DMS 273 (cell line): Measurements from ENCODE around the gene ASB13.

Experiments used
- DNase-seq: peaks from one replicate; lab custom pipeline; 2025; ENCODE audit not compliant: unreplicated experiment; lab: John Stamatoyannopoulos, UW

The ASB13 gene

GRCh38 chr10:5648494-5649457 lies 17.6 kb downstream of the ASB13 start:
- peak; percentile 10 for DNase-seq

- no peak for DNase-seq
Measured at GRCh38 chr10:5647507-5648240, 18.7 kb downstream of the ASB13 start.

- DNase-seq = no peak
Measured at GRCh38 chr10:5645944-5646617, 20.3 kb downstream of the ASB13 start.

DNA sequence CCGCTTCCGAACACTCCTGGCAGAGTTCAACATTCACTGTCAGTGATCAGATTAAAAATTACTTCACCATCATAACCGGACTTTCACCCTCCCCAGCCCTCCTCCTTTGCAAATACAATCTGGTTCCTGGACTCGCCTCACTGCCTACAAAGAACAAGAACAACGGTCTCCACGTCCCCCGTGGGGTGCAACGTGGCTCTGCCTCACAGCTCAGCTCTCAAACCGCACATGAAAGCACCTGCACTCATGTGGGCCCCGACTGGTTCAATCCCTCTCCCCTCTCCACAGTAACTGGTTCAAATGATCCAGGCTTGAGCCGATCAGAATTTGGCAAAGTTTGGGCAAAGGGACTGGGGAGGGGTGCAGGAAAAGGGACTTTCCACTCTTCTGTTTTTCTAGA lies 21.0 kb downstream of the ASB13 start:
- DNase-seq = no peak

DNA sequence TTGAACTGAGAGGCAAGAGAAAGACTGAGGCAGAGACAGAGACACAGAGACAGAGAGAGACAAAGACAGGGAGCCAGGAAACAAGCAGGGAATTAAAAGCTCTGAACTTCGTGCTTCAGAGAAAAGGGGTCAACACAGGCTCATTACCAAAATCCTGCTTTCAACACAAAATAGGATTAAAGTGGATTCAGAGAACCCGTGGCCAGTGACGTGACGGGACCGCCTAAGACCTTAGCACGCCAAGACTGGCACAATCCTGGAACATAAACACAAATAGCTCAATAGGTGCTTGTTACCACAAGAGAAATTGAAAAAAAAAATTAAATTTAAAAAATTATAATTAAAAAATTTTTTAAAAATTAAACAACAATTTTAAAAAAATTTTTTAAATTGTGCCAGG lies 21.5 kb downstream of the ASB13 start:
- DNase-seq = no peak

- no peak for DNase-seq
Measured at GRCh38 chr10:5643346-5644067, 22.9 kb downstream of the ASB13 start.

DNA sequence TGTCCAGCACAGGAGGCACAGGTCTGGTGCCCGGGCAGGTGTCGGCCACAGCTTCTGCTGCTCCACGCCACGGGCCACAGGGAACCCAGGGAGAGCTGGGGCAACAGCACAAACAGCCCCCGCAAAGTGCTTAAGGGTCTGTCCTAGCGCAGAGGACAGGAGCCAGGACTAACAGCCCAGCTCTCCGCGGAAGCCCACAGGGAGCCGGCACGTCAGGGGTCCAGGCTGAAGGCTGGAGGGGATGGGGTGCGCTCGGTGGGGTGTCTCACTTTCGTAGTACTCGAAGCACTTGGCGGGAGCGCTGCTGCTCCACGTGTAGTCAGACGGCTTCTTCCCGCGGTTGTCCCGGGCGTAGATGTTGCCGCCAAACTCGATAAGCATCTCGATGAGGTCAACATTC lies 24.9 kb downstream of the ASB13 start:
- DNase-seq = no peak

- DNase-seq = no peak
Measured at GRCh38 chr10:5640501-5640900, 25.9 kb downstream of the ASB13 start.

DNA sequence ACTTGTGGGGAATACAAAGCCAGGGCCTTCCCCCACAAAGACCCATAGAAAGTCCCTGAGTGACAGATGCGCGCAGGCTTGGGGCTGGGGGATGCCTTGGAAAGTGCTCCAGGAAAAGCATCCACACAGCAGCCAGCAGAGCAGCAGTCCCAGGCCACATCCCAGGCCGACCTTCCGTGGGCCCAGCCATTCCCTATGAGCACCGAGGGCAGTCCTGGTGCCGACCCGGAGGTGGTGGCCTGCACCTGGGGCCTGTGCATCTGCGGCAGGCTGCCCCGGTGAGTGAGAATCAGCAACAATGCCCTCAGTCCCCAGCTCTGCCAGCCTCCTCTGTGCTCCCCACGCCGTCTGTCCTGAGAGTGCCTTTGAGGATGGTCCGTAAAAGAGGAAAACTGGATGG lies 26.4 kb downstream of the ASB13 start:
- DNase-seq = no peak

DNA sequence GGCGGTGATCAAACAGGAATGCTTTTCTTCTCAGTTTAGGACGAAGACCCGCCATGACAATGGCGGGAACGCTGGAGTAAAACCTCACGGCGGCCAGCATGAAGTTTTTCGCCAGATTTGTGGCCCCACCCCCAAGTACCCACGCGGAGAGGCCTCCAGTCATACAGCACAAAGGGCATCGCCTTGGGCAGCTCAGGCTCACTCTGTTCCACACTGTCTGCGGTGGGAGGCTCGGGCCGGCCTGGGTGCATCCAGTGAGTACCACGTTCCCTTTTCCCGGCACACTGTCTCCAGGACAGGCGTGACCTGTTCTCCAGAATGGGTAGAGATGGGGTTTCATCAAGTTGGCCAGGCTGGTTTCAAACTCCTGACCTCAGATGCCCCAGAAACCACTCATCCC lies 27.3 kb downstream of the ASB13 start:
- DNase-seq = no peak

DNA sequence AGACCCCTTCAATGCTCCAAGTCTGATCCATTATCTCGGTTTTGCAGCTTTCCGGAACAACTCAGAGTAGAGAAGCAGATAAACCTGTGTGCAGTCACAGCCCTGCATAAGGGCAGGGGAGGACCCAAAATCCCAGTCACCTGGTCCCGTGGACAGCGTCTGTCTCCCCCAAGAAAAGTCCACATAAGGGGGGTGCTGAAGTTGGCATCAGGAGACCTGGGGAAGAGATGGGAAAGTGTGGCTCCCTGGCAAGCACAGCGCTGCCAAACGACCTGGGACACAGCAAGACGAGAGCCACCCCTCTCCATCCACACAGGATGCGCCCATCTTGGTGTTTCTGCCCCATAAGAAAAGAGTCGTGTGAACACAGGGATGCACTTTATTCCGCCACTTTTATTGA lies 27.9 kb downstream of the ASB13 start:
- no peak for DNase-seq

DNA sequence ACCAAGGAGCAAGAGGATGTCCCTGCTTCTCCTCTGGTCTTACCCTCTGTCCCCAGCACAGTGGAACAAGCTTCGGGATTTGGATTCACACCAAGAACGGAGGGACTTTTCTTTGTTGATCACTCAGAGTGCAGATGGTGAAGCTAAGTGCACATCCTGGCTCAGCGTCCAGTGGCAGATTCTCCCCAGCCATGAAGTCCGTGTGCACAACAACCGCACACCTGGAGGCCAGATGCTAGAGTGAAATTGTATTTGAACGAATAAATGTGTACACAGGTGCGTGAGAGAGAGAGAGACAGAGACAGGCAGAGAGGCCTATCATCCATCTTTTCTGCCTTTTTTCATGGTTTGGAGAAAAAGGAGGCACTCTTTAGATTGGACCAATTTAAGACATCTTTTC lies 31.5 kb downstream of the ASB13 start:
- peak; percentile 60 for DNase-seq

- no peak for DNase-seq
Measured at GRCh38 chr10:5633166-5633749, 33.1 kb downstream of the ASB13 start.

DNA sequence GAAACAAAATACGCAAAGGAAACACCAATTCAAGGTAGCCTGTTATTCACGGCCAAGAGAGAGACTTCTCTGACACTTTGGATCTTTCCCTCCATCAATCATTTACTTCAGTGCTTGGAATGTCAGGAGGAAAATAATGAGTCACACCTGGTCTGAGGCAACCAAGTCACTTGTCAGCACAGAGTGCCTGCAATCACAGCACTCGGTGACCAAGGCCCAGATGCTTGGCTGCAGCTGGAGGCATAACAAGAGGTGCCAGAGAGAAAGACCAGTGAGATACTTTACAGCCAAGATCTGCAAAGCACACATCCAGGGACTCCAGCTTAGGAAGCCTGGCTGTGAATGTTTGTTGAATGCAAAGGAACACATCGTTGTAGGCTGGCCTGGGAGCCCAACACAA lies 33.9 kb downstream of the ASB13 start:
- no peak for DNase-seq

DNA sequence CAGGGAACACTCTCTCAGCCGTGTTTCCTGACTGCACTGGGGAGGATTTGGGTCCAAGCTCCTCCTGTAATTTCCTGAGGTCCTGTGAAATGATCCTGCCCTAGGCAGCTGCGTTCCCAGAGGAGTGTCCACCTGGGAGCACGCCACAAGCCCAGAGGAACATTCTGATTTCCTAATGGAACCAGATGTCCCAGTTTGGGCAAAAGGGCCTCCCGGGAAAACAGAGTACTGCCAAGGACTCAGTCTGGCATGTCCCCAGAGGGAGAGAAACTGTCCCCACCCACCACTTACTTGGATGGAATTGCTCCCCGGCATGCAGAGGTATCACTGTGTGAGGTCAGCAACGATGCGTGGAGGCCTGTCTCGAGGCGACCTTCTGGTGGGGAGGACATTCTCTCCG lies 34.5 kb downstream of the ASB13 start:
- peak; percentile 5 for DNase-seq

GRCh38 chr10:5630112-5630436 lies 36.3 kb downstream of the ASB13 start:
- no peak for DNase-seq

GRCh38 chr10:5629303-5630111 lies 36.9 kb downstream of the ASB13 start:
- DNase-seq = peak; percentile 85

DNA sequence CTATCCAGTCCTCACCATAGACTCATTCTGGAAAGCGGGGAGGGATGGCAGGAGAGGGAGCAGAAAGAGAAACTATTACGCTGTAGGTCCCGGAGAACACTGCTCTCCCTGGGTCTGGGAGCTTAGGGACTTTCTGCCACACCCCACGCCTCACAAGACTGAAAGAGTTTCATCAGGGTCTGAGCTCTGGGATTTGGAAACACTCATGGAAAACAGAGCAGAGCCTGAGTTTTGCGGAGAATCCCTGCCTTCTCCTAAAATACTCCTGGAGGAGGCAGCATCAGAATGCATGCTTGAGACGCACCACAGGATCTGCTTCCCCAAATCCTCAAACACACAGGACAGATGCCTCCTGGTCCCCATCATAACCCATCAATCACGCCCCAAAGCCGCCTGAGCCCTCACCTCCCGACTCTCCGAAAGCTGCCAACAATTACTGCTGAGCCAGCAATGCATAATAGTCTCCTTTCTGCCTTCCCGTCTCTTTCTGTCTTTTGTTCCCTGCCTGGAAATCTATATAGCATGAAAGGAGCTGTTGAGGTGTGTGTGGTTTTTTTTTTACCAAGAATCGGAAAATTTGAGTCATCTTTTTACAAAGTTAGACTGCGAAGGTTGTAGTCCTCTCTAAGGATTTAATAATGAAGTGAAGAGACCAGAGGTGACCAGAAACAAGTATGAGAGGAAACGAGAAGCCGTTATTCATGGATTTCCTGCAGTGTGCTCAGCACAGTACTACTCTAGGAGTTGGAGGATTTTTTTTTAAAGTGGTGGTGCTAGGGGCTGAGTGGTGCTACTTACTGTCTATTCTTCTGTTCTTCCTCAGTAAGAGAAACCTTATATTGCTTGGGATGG lies 37.7 kb downstream of the ASB13 start:
- peak; percentile 21 for DNase-seq

DNA sequence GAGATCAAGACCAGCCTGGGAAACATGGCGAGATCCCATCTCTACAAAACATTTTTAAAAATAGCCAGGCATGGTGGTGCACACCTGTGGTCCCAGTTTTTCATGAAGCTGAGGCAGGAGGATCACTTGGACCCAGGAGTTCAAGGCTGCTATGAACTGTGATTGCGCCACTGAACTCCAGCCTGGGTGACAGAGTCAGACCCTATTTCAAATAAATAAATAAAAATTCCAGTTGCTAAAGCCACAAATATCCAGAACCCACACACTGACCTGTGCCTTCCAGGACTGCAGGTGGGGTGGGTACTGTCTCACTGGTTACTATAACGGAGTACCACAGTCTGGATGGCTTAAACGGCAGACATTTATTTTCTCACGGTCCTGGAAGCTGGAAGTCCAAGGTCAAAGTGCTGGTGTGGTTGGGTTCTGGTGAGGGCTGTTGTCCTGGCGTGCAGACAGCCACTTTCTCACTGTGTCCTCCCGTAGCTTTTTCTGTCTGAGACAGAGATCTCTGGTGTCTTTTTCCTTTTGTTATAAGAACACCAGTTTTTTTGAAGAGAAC lies 38.8 kb downstream of the ASB13 start:
- DNase-seq = no peak
